Transverse colon (tissue), 3 donors: ENCODE data around the gene IGSF22.

Experiments
- EP300 ChIP-seq: sonication (generic); formaldehyde crosslinking; IDR thresholded peaks from one replicate; pipeline ENCODE4 v1.6.1; 2017; ENCODE audit warnings: antibody characterized with exemption, low read depth
- POLR2A ChIP-seq: fragments of 450-650 bp; IDR thresholded peaks from one replicate; pipeline ENCODE4 v1.6.1; 2016; ENCODE audit warnings: antibody characterized with exemption, mild to moderate bottlenecking, moderate library complexity
- POLR2AphosphoS5 ChIP-seq, 3 donors: sonication (generic); formaldehyde crosslinking; IDR thresholded peaks; one replicate each; pipeline ENCODE4 v1.6.1; 2016; ENCODE audit warnings: antibody characterized with exemption in 3 of 3

DNA sequence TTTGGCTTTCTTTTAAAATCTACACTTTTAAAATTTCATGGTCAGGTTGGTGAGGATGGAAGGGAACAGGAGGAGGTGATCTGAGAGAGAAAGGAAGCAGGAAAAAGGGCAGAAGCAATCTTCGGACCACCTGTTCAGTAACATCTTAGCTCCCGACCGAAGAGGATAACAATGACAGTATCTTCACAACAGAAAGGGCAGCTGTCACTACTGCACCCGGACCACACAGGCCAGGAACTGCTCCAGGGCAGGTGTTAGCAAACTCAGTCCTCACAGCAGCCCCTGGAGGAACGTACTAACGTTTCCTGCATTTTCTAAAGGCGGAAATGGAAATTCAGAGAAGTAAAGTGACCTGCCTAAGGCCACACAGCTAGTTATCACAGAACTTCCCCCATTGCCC, 48.8 kb upstream of the IGSF22 start:
- TF ChIP-seq EP300 (no peak), POLR2A (no peak), POLR2AphosphoS5 (IDR thresholded peaks at IDR 0.05) (no peak)
